Peyer's patch (tissue), 4 donors: ENCODE measurements around the gene MMP24OS. TPM values are rescaled to one million over a fixed set of nuclear protein-coding genes. Genes with fewer than 3 reads are reported as not detected.
"Not testable (repeated sequence)": the region's sequence is repeated elsewhere in the genome, so short reads cannot be mapped to it uniquely, and the experiment has no call there.

Experiments
- DNase-seq, 3 donors: peaks; one replicate each; pipeline ENCODE4 v3.0.0-alpha.2; 2017 to 2019
- H3K27ac ChIP-seq, 4 donors: fragments of 200-600 bp; sonication (generic); one replicate each; pipeline ENCODE4 v1.5.1; 2016 to 2019
- H3K27me3 ChIP-seq, 2 donors: fragments of 200-600 bp; sonication (generic); one replicate each; pipeline ENCODE4 v1.5.1; 2019
- H3K36me3 ChIP-seq, 3 donors: fragments of 200-600 bp; sonication (generic); one replicate each; pipeline ENCODE4 v1.5.1; 2016 to 2019
- H3K4me1 ChIP-seq, 4 donors: fragments of 200-600 bp; sonication (generic); one replicate each; pipeline ENCODE4 v1.5.1; 2016 to 2019
- H3K4me3 ChIP-seq, 4 donors: fragments of 200-600 bp; sonication (generic); 1 replicate in 3 of 4; 2 replicates in 1 of 4; pipeline ENCODE4 v1.5.1; 2016 to 2019; ENCODE audit warnings: mild to moderate bottlenecking in 1 of 4
- H3K9me3 ChIP-seq, 4 donors: fragments of 200-600 bp; sonication (generic); one replicate each; pipeline ENCODE4 v1.5.1; 2016 to 2019; ENCODE audit warnings: mild to moderate bottlenecking in 1 of 4
- POLR2A ChIP-seq, 2 donors: fragments of 450-650 bp; IDR thresholded peaks; one replicate each; pipeline ENCODE4 v1.5.1; 2017; ENCODE audit warnings: antibody characterized with exemption in 2 of 2, mild to moderate bottlenecking in 2 of 2, moderate library complexity in 2 of 2
- total RNA-seq, 4 donors: library from RNA; depleted of rRNA; stranded (reverse); fragments of >200 nt; gene quantifications; one replicate each; pipeline ENCODE4 v1.1.0, GENCODE V29; 2016
- TF ChIP-seq, protein P1 (sequence below), 6 experiments: fragments of 450-650 bp in 4 of 6; fragments of 200-600 bp in 2 of 6; sonication (generic) in 1 of 6; IDR thresholded peaks; one replicate each; pipeline ENCODE4 v1.5.1; 2017 to 2019; ENCODE audit warnings: antibody characterized with exemption in 6 of 6, mild to moderate bottlenecking in 3 of 6, moderate library complexity in 1 of 6

Gene MMP24OS
- total RNA-seq, 4 donors from 2014 or later = 23.1 to 86.1 (median 58.6) TPM

DNA sequence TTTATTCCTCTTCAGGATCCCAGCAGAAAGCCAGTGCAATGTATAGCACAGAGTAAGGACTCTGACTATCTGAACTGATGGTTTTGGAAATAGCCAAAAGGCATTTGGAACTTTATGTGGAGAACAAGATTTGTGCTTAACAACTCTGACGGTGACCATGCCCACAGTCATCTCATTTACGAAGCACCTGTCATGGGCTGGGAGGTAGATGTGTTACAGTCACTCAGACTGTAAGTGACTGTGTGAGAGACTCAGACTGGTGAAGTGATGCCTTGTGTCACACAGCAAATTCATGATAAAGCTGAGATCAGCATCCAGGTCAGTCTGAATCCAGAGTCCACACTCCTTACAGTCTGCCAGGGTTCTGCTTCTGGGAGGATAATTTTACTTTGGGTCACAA, 38.2 kb upstream of the MMP24OS start:
- Histone ChIP-seq H3K36me3 (no peaks in the 10 kb centered on the region), H3K4me3 (no peak overlapping the region), H3K27me3 (no peaks in the 10 kb centered on the region), H3K4me1 (peaks cover 0 to 16% (median 2%) of the 10 kb centered on the region in 4 donors), H3K27ac (no peak overlapping the region), H3K9me3 (no peaks in the 10 kb centered on the region)
- TF ChIP-seq, protein P1, sequence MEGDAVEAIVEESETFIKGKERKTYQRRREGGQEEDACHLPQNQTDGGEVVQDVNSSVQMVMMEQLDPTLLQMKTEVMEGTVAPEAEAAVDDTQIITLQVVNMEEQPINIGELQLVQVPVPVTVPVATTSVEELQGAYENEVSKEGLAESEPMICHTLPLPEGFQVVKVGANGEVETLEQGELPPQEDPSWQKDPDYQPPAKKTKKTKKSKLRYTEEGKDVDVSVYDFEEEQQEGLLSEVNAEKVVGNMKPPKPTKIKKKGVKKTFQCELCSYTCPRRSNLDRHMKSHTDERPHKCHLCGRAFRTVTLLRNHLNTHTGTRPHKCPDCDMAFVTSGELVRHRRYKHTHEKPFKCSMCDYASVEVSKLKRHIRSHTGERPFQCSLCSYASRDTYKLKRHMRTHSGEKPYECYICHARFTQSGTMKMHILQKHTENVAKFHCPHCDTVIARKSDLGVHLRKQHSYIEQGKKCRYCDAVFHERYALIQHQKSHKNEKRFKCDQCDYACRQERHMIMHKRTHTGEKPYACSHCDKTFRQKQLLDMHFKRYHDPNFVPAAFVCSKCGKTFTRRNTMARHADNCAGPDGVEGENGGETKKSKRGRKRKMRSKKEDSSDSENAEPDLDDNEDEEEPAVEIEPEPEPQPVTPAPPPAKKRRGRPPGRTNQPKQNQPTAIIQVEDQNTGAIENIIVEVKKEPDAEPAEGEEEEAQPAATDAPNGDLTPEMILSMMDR (IDR thresholded peaks at IDR 0.05) = no peak
- TF ChIP-seq POLR2A (IDR thresholded peaks at IDR 0.05) = no peak
- DNase-seq = no peak

DNA sequence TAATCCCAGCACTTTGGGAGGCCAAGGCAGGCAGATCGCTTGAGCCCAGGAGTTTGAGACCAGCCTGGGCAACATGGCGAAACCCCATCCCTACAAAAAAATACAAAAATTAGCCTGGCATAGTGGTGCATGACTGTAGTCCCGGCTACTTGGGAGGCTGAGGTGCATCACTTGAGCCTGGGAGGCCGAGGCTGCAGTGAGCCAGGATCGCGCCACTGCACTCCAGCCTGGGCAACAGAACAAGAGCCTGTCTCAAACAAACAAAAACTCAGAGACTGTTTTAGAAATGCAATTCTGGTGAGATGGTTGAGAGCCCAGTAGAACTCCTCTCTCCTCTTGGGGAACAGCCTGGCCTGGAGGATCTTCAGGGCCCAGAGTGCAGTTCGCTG, 37.7 kb upstream of the MMP24OS start:
- H3K9me3 ChIP-seq, DNase-seq, H3K4me3 ChIP-seq, H3K36me3 ChIP-seq, H3K27me3 ChIP-seq, H3K27ac ChIP-seq: not testable (repeated sequence)
- peaks cover 0 to 16% (median 2%) of the 10 kb centered on the region in 4 donors for H3K4me1 ChIP-seq

DNA sequence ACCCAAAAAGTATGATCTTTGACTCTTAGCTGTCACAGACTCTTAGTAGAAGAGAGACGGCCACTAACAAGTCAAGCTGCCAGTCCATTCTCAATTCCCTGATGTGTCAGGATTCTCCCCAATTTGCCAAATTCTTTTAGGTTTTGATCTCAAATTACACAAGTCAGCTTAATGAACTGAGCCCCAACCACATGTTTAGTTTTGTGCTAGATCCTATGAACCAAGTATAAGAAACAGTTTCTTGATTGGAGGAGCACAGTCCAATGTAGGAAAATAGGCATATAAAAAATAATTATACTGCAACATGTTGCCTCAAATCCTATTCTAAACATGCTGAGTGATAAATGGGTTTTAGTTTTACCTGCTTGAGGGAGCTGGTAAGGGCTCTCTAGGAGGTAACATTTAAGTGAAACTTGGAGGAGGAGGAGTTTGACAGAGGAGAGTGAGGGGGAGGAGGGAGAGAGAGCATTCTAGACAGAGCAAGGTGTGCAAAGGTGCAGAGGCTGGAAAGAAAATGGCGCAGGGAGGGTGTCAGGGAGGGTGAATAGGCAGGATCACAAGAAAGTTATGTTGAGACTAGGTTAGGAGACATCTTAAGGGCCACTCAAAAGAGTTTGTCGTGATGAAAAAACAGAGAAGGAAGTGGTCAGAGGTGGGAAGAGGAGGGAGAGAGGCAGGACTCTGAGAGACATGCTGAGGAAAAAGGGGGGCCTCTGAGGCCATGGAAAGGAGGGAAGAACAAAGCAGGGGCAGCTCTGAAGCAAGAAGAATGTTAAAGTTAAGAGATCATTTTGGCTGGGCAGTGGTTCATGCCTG, 37.1 kb upstream of the MMP24OS start:
- Histone ChIP-seq H3K4me1 (peaks cover 0 to 14% (median 2%) of the 10 kb centered on the region in 4 donors), H3K36me3 (no peaks in the 10 kb centered on the region), H3K27ac (no peak overlapping the region), H3K27me3 (no peaks in the 10 kb centered on the region), H3K9me3 (no peaks in the 10 kb centered on the region), H3K4me3 (no peak overlapping the region)
- no peak for DNase-seq
- TF ChIP-seq, protein P1 (IDR thresholded peaks at IDR 0.05) = no peak
- no peak for TF ChIP-seq POLR2A (IDR thresholded peaks at IDR 0.05)

DNA sequence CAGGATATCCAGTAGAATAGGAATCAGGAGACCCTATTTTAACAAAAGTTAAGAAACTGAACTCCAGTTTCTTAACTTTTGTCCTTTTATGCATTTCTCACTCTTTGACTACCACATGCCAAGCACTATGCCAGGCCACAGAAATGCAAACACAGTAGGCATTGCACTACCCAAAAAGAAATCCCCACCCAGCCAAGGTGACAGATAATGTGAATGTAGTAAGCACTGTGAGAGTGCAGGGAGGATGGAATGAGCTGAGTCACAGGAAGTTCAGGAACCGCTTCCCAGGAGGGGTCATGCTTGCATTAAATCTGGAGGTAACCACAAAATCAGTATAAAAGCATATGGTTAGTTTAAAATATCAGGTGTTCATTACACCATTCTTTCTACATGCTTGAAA, 34.4 kb upstream of the MMP24OS start:
- TF ChIP-seq, protein P1 (IDR thresholded peaks at IDR 0.05) = no peak
- TF ChIP-seq POLR2A (IDR thresholded peaks at IDR 0.05) = no peak
- DNase-seq = no peak
- Histone ChIP-seq H3K4me1 (peaks cover 0 to 1% (median 0%) of the 10 kb centered on the region in 4 donors), H3K27ac (no peak overlapping the region), H3K36me3 (no peaks in the 10 kb centered on the region), H3K4me3 (no peak overlapping the region), H3K9me3 (no peaks in the 10 kb centered on the region), H3K27me3 (no peaks in the 10 kb centered on the region)

DNA sequence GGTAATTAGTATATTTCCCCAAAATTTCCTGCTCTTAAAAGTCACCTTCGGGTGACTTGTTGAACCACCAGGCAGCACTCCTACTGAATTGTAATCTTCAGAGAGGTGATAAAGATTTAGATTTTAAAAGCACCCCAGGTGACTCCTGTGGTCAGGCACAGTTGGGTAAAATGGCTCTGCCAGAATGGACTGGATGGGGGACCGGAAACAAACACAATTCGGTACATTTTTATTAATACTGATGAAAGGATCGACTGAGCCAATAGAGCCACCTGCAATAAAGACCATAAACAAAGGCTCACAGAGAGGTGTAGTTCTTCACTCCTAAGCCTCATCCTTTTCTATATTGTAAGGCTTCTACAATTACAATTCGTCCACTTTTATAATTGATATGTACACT, 33.9 kb upstream of the MMP24OS start:
- Histone ChIP-seq H3K9me3 (no peaks in the 10 kb centered on the region), H3K4me1 (peaks cover 0 to 6% (median 0%) of the 10 kb centered on the region in 4 donors), H3K4me3 (no peak overlapping the region), H3K36me3 (no peaks in the 10 kb centered on the region), H3K27me3 (no peaks in the 10 kb centered on the region), H3K27ac (no peak overlapping the region)
- TF ChIP-seq, protein P1 (IDR thresholded peaks at IDR 0.05) = no peak
- TF ChIP-seq POLR2A (IDR thresholded peaks at IDR 0.05) = no peak
- DNase-seq = no peak

DNA sequence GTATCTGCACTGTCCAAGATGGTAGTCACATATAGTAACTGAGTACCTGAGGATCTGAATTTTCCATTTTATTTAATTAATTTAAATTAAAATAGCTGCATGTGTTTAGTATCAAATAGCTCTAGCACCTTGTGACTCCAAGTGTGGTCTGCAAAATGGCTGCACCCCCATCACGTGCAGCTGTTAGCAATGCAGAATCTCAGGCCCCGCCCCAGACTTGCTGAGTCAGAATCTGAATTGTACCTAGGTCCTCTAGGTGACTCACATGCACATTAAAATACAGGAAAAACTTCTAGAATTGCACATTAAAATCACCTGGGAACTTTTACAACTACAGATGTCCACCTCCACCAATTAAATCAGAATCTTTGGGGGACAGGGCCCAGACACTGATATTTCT, 33.5 kb upstream of the MMP24OS start:
- DNase-seq = peak in 1 of 3 donors; percentile 69

More for the DNA sequence above, 33.5 kb upstream of the MMP24OS start:
- no peaks in the 10 kb centered on the region for H3K27me3 ChIP-seq
- peaks cover 0 to 10% (median 0%) of the 10 kb centered on the region in 4 donors for H3K4me1 ChIP-seq
- H3K4me3 ChIP-seq = no peak overlapping the region
- no peaks in the 10 kb centered on the region for H3K36me3 ChIP-seq
- TF ChIP-seq POLR2A (IDR thresholded peaks at IDR 0.05) = no peak
- H3K27ac ChIP-seq = no peak overlapping the region
- H3K9me3 ChIP-seq = no peaks in the 10 kb centered on the region
